Fibroblast of the aortic adventitia (primary cell): ENCODE results near the gene OTOS. TPM values are rescaled to one million over a fixed set of nuclear protein-coding genes. Genes with fewer than 3 reads are reported as not detected.

Experiments used
- DNase-seq: peaks from one replicate; pipeline ENCODE4 v3.0.0-alpha.2; 2010; ENCODE audit warnings: low read depth
- H3K4me3 ChIP-seq: 2 replicates; pipeline ENCODE4 v1.5.1; 2011; ENCODE audit warnings: low read depth, mild to moderate bottlenecking, control low read depth, low read length, moderate library complexity
- CTCF ChIP-seq: IDR thresholded peaks from 2 replicates; pipeline ENCODE4 v1.5.1; 2011; ENCODE audit warnings: mild to moderate bottlenecking, low read length, control low read depth, inconsistent platforms; ENCODE audit not compliant: insufficient read depth
- total RNA-seq: library from RNA; depleted of rRNA; stranded (reverse); fragments of >200 nt; gene quantifications from 2 replicates; pipeline ENCODE4 v1.2.3, GENCODE V29; 2012; ENCODE audit warnings: low replicate concordance

OTOS gene
- total RNA-seq, 1 donor: not detected

- no peak for TF ChIP-seq CTCF
- DNase-seq: peak; percentile 1
- no peak overlapping the region for H3K4me3 ChIP-seq
Observed at GRCh38 chr2:240111253-240111652, 29.2 kb downstream of the OTOS start.

GRCh38 chr2:240109386-240109785 is 31.1 kb downstream of the OTOS start:
- DNase-seq: no peak
- no peak overlapping the region for H3K4me3 ChIP-seq
- no peak for TF ChIP-seq CTCF

DNA sequence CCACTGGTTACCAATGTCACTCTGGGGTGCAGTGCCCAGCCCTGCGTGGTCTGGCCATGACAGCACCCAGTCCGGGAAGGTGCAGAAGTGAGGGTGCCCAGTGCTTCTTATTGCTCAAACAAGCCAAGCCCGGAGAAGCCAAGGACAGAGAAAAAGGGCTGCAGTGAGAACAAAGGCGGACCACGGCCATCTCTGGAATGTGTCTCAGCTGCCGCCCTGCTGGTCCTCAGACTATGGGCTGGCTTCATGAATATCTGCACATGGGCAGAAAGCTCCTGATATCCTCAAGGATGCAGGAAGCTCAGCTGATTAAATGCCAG is 33.0 kb downstream of the OTOS start:
- H3K4me3 ChIP-seq: no peak overlapping the region
- DNase-seq: no peak
- no peak for TF ChIP-seq CTCF

- DNase-seq: no peak
- TF ChIP-seq CTCF: no peak
- H3K4me3 ChIP-seq: no peak overlapping the region
Observed at GRCh38 chr2:240106765-240107476, 33.5 kb downstream of the OTOS start.

DNA sequence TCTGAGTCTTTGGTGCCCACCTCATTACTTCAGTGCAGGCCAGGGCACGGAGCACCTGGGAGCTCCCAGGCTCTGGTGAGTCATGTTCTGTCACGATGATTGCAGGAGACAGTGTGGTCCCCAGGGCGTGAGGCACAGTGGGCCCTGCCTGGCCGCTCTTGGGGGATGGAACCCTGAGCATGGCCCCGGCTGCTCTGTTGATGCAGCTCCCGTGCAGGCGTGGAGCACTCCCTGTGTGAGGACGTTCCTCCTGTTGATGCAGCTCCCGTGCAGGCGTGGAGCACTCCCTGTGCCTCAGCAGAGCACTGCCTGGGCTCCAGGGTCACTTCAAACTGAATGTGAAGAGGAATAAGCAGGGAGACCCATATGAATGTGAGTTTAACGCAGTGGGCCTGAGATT is 34.5 kb downstream of the OTOS start:
- no peak for DNase-seq
- TF ChIP-seq CTCF: no peak
- H3K4me3 ChIP-seq: no peak overlapping the region

- no peak for DNase-seq
- TF ChIP-seq CTCF: no peak
Observed at GRCh38 chr2:240103136-240103535, 37.3 kb downstream of the OTOS start.

GRCh38 chr2:240098349-240098748 is 42.1 kb downstream of the OTOS start:
- no peak for TF ChIP-seq CTCF
- DNase-seq: no peak
- no peak overlapping the region for H3K4me3 ChIP-seq

More at GRCh38 chr2:240103136-240103535, 37.3 kb downstream of the OTOS start:
- H3K4me3 ChIP-seq: no peak overlapping the region
